ENCODE measurements around the gene NEFH. TPM values are rescaled to one million over a fixed set of nuclear protein-coding genes. Genes with fewer than 3 reads are reported as not detected.

Gene NEFH
- total and polyA plus RNA-seq, 2 experiments from 2014 or later: 1.8 to 2.4 TPM

GRCh38 chr22:29509298-29509697 is 29.3 kb downstream of the NEFH start:
- Histone ChIP-seq H3K4me1 (ENCODE audit: low read depth) (no peaks in the 10 kb centered on the region), H3K27me3 (no peaks in the 10 kb centered on the region), H3K9me3 (ENCODE audit: low read depth) (no peaks in the 10 kb centered on the region), H3K27ac (no peak overlapping the region), H3K4me3 (no peak overlapping the region), H3K36me3 (peaks cover 31% of the 10 kb centered on the region)
- DNase-seq (ENCODE audit: low read depth in 1 of 2, low spot score in 1 of 2): no peak
- TF ChIP-seq CTCF (IDR thresholded peaks at IDR 0.05; ENCODE audit: low read depth, low read length): no peak

- TF ChIP-seq CTCF (IDR thresholded peaks at IDR 0.05; ENCODE audit: low read depth, low read length): no peak
- Histone ChIP-seq H3K36me3 (peaks cover 32% of the 10 kb centered on the region), H3K27me3 (no peaks in the 10 kb centered on the region), H3K4me3 (no peak overlapping the region), H3K27ac (no peak overlapping the region), H3K9me3 (ENCODE audit: low read depth) (no peaks in the 10 kb centered on the region), H3K4me1 (ENCODE audit: low read depth) (no peaks in the 10 kb centered on the region)
- no peak for DNase-seq (ENCODE audit: low read depth in 1 of 2, low spot score in 1 of 2)
Observed at GRCh38 chr22:29509815-29510214, 29.8 kb downstream of the NEFH start.

GRCh38 chr22:29510542-29510941 is 30.5 kb downstream of the NEFH start:
- Histone ChIP-seq H3K36me3 (peaks cover 36% of the 10 kb centered on the region), H3K4me1 (ENCODE audit: low read depth) (no peaks in the 10 kb centered on the region), H3K4me3 (no peak overlapping the region), H3K9me3 (ENCODE audit: low read depth) (no peaks in the 10 kb centered on the region), H3K27me3 (no peaks in the 10 kb centered on the region), H3K27ac (no peak overlapping the region)
- no peak for TF ChIP-seq CTCF (IDR thresholded peaks at IDR 0.05; ENCODE audit: low read depth, low read length)
- no peak for DNase-seq (ENCODE audit: low read depth in 1 of 2, low spot score in 1 of 2)

- TF ChIP-seq CTCF (IDR thresholded peaks at IDR 0.05; ENCODE audit: low read depth, low read length): no peak
- Histone ChIP-seq H3K4me3 (no peak overlapping the region), H3K9me3 (ENCODE audit: low read depth) (no peaks in the 10 kb centered on the region), H3K4me1 (ENCODE audit: low read depth) (no peaks in the 10 kb centered on the region), H3K36me3 (peaks cover 37% of the 10 kb centered on the region), H3K27ac (no peak overlapping the region), H3K27me3 (no peaks in the 10 kb centered on the region)
- no peak for DNase-seq (ENCODE audit: low read depth in 1 of 2, low spot score in 1 of 2)
Observed at GRCh38 chr22:29511126-29511862, 31.3 kb downstream of the NEFH start.

GRCh38 chr22:29512031-29512430 is 32.0 kb downstream of the NEFH start:
- DNase-seq (ENCODE audit: low read depth in 1 of 2, low spot score in 1 of 2): no peak
- TF ChIP-seq CTCF (IDR thresholded peaks at IDR 0.05; ENCODE audit: low read depth, low read length): no peak
- H3K4me1 ChIP-seq (ENCODE audit: low read depth): no peaks in the 10 kb centered on the region
- peaks cover 36% of the 10 kb centered on the region for H3K36me3 ChIP-seq
- H3K4me3 ChIP-seq: no peak overlapping the region
- H3K9me3 ChIP-seq (ENCODE audit: low read depth): no peaks in the 10 kb centered on the region
- no peaks in the 10 kb centered on the region for H3K27me3 ChIP-seq
- H3K27ac ChIP-seq: no peak overlapping the region
